GM18867 (cell line): Measurements from ENCODE around the gene RELT.

ENCODE experiments used
- ATAC-seq: cut with Tn5 transposase; IDR thresholded peaks from one replicate; pipeline ENCODE4 v1.9.1; 2021; ENCODE audit warnings: mild to moderate bottlenecking, moderate library complexity; ENCODE audit not compliant: unreplicated experiment

RELT gene

DNA sequence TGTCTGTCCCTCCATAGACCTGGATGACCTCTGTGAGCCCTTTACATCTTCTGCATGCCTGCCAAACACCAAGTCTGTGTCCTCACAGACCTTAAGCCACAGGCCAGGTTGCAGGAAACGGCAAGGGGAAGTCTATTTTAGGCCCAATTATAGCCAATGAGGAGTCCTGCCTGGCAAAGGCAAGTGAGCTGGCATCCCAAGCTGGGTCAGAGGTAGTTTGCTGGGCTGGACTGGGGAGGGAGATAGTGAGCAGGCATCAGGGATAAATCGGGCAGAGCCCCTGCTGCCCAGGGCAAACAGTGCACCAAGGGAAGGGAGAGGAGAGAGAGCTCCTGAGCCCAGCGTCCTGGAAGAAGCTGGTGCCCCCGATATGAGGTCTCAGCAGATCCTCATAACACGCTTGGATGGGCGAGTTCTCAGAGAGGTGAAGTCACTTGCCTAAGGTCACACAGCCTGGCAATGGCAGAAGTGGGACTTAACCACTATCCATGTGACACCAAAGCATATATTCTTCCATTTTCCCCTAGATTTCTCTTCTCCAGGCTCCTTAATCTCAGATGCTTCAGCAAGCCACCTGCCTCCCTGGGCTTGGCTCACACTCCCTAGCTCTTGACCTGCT, 3.7 kb upstream of the RELT start:
- ATAC-seq, result no peak

DNA sequence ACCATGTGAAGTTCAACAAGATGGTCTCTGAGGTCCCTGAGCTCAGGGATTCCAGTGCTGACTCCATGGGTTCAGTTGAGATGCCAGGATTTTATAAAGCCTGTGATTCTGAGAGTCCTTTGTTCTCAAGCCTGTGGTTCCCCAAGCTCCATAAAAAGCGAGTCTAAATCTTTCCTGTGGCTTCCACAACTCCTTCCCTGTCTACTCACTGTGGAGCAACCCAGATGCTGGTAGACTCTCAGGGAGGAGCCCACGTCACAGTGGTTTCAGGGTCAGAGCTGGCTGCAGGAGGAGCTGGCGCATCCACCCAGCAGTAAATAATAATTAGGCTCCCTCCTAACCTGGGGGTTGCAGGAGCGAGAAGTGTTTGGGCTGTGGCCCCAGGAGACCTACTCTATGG, 2.0 kb upstream of the RELT start:
- no peak for ATAC-seq

DNA sequence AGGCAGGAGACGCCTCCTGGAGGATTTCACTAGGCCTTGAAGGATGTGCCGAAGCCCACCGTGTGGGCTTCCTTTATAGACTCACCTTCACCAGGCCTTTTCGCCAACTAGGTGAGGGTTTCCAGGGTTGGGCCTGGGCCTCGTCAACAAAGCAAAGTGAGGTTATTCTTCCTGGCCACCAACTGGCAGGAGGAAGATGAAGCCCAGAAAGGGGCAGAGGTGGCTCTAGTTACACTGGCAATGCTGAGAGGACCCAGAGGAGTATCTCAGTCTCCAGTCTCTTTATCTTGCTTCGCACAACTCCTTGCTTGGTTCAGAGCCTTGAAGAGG, 404 bp upstream of the RELT start:
- no peak for ATAC-seq

DNA sequence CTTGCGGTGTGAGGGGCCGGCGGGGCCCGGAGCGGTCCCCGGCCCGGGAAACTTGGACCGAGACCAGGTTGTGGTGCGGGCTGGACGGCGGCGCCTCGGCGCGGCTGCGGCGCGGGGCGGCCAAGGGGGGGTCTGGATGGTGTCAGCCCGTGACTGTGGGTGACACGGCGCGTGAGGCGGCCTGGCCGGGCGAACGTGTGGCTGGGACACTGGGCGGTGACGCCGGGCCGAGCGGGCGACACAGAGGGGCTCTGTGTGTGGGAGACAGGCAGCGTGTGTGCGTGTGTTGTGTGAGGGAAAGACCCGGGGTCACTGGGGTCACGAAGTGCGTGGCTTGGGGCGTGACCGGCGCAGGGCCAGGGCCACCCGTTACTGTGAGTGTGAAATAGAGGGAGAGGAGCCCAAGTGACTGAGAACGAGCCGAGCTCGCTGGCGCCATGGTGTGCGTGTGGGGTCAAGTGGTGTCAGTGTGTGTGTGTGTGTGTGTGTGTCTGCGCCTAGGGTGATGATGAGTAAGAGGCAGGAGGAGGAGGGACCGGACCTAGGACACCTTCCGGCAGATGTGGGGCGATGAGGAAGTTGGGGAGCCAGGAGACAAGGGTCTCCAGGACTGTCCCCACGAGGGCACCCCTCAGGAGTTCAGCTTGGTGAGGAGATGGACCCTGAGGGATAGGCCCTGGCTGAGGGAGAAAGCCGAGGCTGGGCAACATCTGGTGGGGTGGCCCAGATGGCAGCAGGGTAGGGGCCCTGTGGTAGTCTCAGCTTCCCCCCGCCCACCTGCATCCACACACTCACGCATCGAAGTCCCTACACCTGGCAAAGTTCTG, 817 bp downstream of the RELT start:
- ATAC-seq, result peak; percentile 16

DNA sequence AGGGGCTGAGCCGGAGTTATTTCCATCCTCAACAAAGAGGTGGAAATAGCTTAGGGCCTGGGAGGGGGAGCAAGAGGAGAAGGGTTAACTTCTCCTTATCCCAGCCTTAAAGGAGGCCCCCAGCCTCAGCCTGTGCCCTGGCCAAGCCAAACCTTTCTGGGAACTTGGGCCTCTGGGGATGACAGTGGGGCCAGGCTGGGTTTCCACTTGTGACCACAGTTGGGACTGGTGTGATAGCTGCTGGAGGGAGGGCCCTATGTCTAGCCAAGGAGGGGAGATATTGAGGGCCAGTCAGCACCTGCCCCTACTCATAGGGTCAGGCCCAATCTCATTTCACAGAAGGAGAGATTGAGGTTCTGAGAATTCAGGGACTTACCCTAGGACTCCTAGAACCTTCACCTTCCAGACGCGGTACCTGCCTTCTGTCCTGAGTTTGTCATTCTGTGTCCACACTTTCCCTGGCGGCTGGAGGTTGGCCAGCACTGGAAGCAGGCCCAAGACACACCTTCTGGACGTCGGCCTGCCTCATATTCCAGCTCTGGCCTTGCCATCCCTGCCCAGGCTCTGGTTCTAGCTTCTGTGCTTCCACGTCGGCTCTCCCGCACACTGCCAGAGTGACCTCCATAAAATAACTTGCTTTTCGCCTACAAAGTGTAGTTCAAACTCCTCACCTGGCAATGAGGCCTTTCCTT, 3.1 kb downstream of the RELT start:
- no peak for ATAC-seq

DNA sequence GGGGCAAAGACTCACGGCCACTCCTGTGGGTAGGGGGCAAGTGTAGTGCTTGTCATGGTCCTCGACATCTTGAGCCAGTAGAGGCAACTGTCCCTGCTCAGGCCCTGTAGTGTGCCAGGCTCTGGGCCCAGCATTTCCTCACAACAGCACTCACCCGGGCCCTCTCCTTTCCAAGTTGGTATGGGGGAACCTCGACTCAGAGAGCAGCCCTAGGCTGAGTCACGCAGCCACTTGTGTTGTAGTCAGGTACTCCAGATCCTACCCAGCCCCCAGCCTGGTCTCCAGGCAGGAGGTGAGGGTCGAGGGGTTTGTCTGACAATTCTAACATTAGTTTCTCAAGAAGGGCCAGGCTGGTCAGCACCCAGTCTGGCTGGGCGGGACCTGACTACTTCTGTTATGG, 4.1 kb downstream of the RELT start:
- no peak for ATAC-seq

DNA sequence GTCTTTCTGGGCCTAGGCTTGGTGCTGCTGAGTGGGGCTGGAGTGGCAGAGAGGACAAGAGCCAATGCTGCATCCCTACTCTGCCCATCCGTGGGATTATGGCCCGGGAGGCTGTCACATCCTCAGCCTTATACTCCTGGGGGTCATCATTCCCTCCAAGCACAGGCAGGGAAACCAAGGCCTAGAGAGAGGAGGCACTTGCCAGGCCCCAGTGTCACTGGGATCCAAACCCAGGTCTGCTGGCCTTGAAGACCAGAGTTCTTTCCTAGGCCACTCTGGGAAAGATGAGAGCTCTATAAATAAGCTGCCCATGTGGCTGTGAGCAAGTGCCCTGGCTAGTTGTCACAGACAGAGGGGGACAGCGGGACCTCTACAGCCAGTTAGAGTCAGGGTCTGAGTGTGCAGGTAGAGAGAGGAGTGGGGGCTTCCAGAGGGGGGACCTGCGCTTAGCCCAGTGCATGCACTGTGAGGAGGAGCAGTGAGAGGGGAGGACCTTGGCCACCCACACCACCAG, 4.8 kb downstream of the RELT start:
- no peak for ATAC-seq

DNA sequence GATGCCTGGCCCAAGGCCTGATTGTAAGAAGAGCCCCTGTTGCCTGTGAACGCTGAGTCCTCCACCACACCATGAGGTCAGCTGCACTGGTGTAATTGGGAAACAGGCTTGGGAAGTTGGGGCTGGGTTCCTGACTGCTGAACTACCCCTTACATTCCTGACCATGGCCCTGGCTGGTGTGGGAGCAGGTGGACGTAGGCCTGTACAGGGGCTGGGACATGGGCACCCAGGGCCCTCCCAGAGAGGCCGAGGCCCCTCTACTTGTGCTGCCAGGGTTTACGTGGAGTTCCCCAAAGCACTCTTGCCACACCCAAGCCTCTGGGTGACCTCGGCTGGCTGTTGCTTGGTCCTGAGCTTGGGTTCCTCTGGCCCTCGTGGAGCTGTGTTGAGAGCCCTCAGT, 5.4 kb downstream of the RELT start:
- ATAC-seq, result no peak

DNA sequence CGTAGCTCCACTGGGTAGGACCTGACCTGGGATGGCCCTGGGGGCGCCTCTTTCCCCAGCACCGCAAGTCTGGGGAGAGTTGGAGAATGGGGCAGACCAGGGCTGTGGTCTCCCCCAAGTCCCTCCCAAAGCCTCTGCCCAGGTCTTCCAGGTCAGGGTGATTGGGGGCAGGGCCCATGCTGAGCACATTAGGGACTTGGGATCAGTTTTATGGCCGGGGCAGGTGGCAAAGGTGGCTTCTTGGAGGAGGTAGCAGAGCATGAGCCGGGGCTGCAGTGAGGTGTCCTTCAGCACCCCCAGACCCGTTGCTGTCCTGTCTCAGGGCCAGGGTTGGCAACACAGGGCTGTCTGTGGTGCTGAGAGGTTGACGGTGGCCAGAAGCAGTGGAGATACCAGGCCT, 6.0 kb downstream of the RELT start:
- no peak for ATAC-seq

DNA sequence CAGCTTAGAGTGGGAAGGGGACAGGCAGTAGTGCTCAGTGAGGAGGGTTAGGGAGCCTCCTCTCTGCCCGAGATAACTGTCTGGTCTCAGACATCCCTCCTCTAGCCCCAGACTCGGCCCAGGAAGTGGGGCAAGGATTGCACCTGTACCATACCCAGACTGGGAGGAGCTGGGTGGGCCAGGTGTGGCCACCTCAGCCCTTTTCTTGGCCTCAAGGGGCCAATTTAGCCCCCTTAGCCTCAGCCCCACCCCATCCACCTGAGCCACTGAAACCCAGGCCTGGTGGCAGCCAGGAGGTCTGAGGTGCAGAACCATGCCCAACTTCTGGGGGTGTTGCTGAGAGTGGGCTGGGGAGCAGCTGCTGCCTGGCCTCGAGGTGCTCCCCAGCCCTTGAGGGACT, 6.5 kb downstream of the RELT start:
- no peak for ATAC-seq

DNA sequence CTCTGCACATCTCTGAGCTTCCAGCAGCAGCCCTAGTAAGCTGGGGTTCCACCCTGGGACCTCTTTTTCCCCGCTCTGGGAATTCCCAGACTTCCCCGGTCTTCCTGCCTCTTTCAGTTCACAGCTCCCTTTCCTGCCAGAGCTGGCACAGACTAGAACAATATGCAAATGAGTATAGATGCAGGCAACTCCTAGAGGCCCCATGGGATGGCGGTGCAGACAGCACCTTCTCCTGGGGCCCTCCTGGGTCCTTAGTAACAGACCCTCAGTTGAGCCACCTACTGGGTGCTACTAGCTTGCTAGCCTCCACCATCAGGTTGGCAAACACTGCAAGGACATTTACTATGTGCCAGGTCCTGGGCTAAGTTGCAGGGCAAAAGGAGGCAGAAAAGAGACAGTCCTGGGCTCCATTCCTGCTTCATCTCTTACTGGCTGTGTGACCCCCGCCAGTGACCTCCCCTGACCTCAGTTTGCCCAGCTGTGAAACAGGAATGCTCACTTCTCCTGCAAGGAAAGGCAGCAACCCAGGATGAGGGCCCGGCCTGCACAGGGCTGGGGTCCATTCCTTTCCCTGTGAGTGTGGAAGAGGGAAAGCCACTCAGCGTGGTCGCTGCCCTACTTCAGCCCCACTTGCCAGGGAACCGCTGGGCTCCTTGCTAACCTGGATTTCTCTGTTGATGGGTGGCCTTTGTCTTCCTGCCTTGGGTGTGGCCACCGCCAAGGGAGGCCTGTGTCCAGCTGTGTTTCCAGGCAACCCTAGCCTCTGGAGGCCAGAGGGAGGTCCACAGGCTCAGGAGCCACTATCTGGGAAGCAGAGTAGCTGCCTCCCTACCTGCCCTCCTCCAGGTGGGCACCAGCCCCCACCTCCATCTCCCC, 7.3 kb downstream of the RELT start:
- no peak for ATAC-seq

DNA sequence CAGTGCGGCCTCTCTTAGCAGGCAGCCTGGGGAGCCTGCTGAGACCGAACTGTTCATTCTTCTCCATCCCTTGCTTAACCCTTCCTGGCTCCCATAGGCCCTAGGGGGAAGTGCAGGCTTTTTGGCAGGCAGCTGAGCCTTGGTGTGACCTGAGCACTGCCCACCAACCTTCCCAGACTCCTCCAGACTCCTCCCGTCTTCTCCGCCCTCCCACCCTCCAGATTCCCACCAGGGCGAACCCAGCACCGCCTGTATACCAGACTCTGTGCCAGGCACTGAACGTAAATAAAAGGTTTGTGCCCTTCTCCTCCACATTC, 7.9 kb downstream of the RELT start:
- ATAC-seq, result no peak

DNA sequence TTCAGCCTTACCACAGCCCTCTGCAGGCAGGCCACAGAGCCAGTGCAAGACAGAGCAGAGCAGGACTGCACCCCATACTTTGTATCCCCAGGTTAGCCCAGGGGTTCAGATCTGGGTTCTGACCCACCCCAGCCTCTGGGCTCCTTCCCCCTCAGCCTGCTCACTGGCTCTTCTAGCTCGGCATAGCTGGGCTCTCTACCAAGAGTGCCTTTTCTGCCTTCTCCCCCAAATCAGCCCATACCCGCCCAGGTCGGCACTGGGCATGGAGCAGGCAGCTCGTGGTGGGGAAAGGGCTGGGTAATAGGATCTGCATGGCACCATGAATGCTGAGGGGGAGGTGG, 8.3 kb downstream of the RELT start:
- ATAC-seq, result no peak

DNA sequence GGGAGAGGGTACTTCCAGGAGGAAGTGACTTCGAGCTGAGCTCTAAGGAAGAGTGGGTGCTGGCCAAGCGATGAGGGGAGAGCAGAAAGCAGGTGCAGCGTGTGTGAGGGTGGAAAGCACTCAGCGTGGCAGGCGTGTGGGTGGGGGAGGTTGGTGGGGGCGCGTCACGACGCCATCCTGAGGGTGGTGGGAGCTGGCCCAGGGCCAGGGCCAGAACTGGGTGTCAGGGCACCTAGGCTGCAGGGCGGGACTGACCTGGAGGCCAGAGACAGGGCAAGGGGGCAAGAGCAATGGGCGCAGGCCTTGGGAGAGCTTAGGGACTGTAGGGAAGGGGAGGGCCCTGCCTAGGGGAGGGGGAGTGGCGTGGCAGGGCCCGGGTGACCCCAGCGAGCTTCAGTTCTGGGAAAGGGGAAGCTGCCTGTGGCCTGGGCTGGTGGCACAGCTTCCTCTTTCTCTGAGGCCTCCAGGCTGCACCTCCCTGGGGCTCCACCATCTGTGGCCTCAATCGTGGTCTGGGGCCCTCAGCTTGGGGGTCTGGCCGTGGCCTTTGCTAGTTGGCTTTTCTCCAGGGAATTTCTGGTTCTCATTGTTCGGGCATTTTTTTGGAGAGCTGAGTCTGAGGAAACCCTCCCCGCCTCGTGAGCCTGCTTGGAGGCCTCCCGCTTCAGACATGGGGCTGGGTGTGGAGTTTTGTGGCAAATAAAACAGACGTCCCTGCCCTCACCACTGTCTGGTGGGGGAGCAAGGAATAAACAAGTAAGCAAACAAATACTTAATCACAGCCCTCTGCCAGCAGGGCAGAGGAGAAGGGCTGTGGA, 8.9 kb downstream of the RELT start:
- ATAC-seq, result peak; percentile 51

DNA sequence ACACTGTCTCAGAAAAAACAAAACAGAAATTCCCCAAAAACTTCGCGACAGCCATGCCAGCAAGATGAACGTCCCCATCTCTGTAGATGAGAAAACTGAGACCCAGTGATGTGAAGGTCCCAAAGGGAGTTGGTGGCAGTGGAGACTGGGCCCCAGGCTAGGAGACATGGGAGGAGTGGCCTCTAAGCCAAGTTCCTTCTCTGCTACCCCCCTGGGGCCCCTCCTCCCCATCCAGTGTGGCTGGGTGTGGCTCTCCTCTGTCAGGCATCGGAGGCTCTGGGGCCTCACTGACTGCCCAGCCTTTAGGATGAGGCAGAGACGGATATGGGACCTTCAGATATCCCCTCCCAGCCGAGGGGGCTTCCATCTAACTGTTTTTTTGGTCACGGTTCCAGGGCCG, 9.8 kb downstream of the RELT start:
- ATAC-seq, result no peak

DNA sequence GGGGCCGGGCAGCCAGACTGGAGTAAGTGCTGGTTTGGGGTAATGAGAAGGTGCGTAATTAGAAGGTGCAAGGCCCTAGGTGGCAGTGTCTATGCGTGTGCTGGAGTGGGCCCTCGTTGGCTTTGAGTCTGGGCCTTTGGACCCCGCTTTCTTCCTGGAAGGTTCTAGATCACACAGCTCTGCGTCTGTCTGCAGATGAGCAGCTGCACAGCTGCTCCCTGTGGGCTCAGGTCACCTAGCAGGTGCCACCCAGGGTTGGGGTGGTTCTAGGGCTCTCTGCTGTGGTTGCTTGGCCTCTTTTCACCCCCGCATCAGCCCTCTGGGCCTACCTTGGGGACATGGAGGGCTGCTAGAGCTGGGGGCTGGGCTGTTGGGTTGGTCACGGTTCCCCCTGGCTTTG, 10.3 kb downstream of the RELT start:
- no peak for ATAC-seq

DNA sequence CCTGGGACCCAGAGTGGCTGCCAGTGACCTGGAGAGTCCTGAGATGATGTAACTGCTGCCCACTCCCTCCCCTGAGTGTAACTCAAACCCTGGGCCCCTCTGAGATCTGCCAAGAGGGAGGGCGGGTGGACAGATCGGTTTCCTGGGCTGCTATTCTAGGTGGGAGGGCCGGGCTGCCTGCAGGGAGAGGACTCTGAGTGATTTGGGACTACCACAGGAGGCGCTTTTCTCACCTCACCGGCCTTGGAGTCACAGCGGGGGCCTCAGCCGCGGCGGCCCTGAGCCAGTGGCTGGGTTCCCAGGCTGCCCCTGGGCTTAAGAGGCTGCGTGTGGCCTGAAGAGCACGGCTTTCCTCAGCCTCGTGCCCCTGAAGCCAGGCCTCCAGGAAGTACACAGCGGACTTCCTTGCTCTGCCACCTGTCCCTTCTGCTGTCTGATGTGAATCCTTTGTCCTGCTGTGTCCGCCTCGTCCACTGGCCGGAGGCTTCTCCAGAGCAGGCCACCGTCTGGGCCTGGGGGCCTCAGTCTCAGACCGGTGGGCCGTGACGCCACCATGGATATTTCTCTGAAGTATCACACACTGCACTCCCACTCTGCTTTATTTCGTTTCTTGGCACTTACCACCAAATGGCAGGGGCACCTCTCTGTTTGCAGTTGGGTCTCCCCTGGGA, 11.5 kb downstream of the RELT start:
- no peak for ATAC-seq

DNA sequence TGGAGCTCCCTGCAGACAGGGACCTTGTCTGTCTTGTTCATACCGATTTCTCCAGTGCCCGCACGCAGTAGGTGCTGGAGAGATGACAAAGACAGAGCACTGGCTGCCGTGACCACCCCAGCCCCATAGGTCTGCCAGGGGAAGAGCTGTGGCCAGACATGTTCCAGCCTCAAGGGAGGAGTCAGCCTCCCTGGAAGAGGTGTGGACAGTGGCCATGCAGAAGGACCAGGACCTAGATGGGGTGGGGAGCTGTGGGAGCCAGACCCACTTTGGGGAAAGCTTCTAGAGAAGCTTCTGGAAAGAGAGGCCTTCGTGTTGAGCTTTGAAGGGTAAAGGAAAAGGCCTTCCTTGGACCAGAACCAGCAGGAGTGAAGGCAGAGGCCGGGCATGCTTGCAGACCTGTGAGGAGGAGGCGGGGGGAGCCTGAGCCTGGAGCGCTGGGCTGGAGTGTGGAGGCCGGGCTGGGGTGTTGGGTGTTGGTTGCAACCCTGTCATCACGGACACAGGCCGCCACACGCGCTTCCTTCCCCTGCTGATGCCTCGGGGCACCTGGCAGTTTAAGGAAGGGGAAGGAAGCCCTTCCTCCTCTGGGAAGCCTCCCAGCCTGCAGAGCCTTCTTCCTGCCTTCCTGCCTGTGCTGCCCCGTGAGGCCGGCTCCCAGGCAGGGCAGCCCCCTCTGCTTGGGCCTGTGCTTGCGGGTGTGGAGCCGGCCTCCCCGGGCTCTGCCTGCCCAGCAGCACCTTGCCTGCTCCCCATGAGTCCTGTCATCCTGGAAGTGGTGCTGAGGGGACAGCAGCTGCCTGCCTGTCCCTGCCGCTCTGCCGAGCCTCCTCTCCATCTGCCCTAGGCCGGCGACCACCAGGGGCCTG, 12.3 kb downstream of the RELT start:
- ATAC-seq, result no peak

DNA sequence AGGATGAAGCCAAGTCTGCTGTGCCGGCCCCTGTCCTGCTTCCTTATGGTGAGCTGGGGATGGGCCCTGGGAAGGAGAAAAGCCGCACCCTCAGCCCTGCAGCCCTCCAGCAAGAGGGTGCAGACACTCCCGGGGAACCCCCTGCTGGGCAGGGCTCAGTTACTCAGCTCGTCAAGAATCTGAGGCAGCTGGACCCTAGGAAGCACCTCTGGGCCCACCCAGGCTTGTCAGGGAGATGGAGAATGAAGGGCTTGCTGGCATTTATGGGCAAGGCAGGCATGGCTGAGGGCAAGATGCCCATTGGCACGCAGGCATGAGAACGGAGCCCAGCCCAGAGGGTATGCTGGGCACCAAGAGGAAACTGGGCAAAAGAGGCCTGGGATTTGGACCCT, 12.9 kb downstream of the RELT start:
- ATAC-seq, result no peak
